ENCODE data around the gene INPP4A. TPM values are rescaled to one million over a fixed set of nuclear protein-coding genes. Genes with fewer than 3 reads are reported as not detected.
A peak's percentile ranks its signal among the peaks of the same experiment; 100 is the strongest.
"Not testable (repeated sequence)": the region's sequence is repeated elsewhere in the genome, so short reads cannot be mapped to it uniquely, and the experiment has no call there.

INPP4A gene
- total RNA-seq, 1 donor from 2014 or later = 18.0 TPM

GRCh38 chr2:98589489-98589888 lies 144.8 kb downstream of the INPP4A start:
- H3K27me3 ChIP-seq (ENCODE audit: control insufficient read depth, insufficient read depth, low read length) = no peaks in the 10 kb centered on the region
- no peak for TF ChIP-seq CTCF (IDR thresholded peaks at IDR 0.05; ENCODE audit: insufficient read depth, low read length, poor library complexity, severe bottlenecking)
- H3K36me3 ChIP-seq (ENCODE audit: control insufficient read depth, insufficient read depth, low read length) = no peaks in the 10 kb centered on the region
- DNase-seq (ENCODE audit: low read depth) = no peak
- H3K4me3 ChIP-seq (ENCODE audit: low read depth, low read length) = no peak overlapping the region

GRCh38 chr2:98592565-98592964 lies 147.9 kb downstream of the INPP4A start:
- H3K27me3 ChIP-seq (ENCODE audit: control insufficient read depth, insufficient read depth, low read length) = no peaks in the 10 kb centered on the region
- TF ChIP-seq CTCF (IDR thresholded peaks at IDR 0.05; ENCODE audit: insufficient read depth, low read length, poor library complexity, severe bottlenecking) = no peak
- H3K4me3 ChIP-seq (ENCODE audit: low read depth, low read length) = no peak overlapping the region
- DNase-seq (ENCODE audit: low read depth) = no peak
- no peaks in the 10 kb centered on the region for H3K36me3 ChIP-seq (ENCODE audit: control insufficient read depth, insufficient read depth, low read length)

GRCh38 chr2:98594665-98595064 lies 150.0 kb downstream of the INPP4A start:
- DNase-seq (ENCODE audit: low read depth); H3K4me3 ChIP-seq (ENCODE audit: low read depth, low read length); H3K27me3 ChIP-seq (ENCODE audit: control insufficient read depth, insufficient read depth, low read length); H3K36me3 ChIP-seq (ENCODE audit: control insufficient read depth, insufficient read depth, low read length): not testable (repeated sequence)

GRCh38 chr2:98598781-98599428 lies 154.2 kb downstream of the INPP4A start:
- no peaks in the 10 kb centered on the region for H3K36me3 ChIP-seq (ENCODE audit: control insufficient read depth, insufficient read depth, low read length)
- DNase-seq (ENCODE audit: low read depth) = no peak
- no peak overlapping the region for H3K4me3 ChIP-seq (ENCODE audit: low read depth, low read length)
- no peak for TF ChIP-seq CTCF (IDR thresholded peaks at IDR 0.05; ENCODE audit: insufficient read depth, low read length, poor library complexity, severe bottlenecking)
- H3K27me3 ChIP-seq (ENCODE audit: control insufficient read depth, insufficient read depth, low read length) = no peaks in the 10 kb centered on the region

GRCh38 chr2:98601532-98602132 lies 157.0 kb downstream of the INPP4A start:
- no peak for DNase-seq (ENCODE audit: low read depth)
- TF ChIP-seq CTCF (IDR thresholded peaks at IDR 0.05; ENCODE audit: insufficient read depth, low read length, poor library complexity, severe bottlenecking) = peak; percentile 83
- Histone ChIP-seq H3K27me3 (ENCODE audit: control insufficient read depth, insufficient read depth, low read length) (no peaks in the 10 kb centered on the region), H3K4me3 (ENCODE audit: low read depth, low read length) (no peak overlapping the region), H3K36me3 (ENCODE audit: control insufficient read depth, insufficient read depth, low read length) (no peaks in the 10 kb centered on the region)

GRCh38 chr2:98604547-98604946 lies 159.9 kb downstream of the INPP4A start:
- DNase-seq (ENCODE audit: low read depth) = no peak
- no peaks in the 10 kb centered on the region for H3K36me3 ChIP-seq (ENCODE audit: control insufficient read depth, insufficient read depth, low read length)

More at GRCh38 chr2:98604547-98604946, 159.9 kb downstream of the INPP4A start:
- no peak for TF ChIP-seq CTCF (IDR thresholded peaks at IDR 0.05; ENCODE audit: insufficient read depth, low read length, poor library complexity, severe bottlenecking)
- Histone ChIP-seq H3K27me3 (ENCODE audit: control insufficient read depth, insufficient read depth, low read length) (no peaks in the 10 kb centered on the region), H3K4me3 (ENCODE audit: low read depth, low read length) (no peak overlapping the region)
